HG03095 (cell line): ENCODE measurements around the gene GRPEL1.

Experiments
- ATAC-seq: cut with Tn5 transposase; IDR thresholded peaks from one replicate; pipeline ENCODE4 v1.9.1; 2021; ENCODE audit warnings: moderate library complexity; ENCODE audit not compliant: unreplicated experiment

Gene GRPEL1

DNA sequence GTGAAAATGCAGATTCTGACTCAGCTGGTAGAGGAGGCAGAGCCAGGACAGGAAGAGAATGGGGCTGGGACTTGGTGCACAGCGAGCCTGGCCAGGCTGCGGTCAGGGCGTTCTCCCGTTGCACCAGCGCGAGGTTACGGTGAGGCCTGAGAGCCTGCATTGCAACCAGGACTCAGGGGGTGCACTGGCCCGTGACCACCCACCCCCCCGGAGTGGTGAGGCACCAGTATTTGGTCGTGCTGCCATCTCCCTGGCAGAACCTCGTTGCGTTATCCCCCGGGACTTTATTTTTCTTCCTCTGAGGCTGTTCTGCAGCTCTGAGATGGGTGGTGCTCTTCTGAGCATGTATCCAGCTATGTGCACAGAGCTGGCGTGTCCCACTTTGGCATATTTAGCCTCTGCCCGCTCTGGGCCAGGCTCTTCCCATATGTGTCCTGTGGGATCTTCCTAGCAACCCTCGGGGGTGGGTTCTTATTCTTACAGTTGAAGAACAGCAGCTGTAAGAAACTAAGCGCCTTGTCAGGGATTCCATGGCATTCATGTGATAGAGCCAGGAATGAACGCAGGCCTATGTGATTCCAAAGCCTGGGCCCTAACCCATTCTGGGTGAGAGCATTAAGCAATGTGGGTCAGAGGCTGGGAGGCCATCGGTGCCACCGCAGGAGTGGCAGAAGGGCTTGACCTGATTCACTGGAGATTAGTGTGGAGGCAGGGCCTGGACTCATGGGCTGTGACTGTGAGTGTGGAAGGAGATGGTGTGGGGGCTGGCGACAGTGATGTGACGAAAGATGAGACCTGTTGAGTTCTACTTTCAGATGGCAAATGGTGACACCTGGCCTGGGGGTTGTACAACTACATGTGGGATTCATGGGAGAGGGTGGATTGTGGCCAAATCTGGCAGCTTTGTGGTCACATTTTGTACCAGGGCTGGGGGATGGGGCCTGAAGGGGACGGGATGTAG is 21.6 kb downstream of the GRPEL1 start:
- no peak for ATAC-seq

DNA sequence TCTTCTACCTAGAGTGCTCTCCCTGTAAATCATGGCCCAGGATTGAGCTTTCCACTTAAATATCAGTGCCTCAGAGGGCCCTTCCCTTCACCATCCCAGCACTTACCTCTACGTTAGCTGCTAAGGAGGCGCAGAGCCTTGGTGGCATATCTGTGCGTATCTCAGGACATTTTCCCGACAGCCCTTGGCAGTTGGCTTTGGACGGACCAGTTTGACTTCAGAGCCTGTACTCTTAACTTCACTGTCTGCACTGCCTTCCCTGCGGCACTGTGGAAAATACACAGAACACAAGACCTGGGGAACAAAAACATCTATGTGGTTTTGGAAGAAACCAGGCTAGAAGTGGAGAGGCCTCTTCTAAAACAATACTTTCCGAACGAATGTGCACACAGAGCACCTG is 22.3 kb downstream of the GRPEL1 start:
- no peak for ATAC-seq

DNA sequence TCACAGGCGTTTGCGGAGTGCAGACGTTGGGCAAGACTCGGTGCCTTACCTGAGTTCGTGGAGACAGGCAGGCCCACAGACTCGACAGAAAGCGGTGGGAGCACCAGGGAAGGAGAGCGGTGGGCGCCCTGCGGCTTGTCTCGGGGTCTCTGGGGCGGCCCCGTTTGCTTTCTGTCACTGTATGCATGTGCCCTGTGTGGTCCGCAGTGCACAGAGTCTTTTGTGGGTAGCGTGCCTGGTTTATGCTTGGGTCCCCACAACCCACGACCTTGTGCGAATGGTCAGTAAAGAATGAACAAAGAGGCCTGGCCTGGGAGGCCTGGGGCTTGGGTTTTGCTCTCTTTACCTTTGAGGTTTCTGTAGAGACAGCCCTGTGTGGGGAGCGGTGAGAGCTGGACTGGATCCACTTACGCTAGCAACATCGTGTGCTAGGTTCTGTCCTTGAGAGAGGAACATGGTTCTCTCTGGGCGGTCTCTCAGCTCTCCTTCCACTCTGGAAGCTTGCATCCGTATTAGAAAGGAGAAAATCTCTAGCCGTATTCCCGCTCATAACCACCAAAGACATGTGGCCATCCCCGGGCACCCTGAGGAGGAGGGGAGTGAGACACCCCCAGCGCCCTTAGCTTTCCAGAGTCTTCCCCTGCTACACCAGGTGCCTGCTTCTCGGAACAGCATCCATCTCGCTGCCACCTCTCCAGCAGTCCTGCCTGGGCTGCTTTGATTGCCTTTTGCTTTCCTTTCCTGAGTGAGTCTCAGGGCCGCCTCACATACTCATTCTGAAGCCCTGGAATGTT is 23.5 kb downstream of the GRPEL1 start:
- no peak for ATAC-seq

DNA sequence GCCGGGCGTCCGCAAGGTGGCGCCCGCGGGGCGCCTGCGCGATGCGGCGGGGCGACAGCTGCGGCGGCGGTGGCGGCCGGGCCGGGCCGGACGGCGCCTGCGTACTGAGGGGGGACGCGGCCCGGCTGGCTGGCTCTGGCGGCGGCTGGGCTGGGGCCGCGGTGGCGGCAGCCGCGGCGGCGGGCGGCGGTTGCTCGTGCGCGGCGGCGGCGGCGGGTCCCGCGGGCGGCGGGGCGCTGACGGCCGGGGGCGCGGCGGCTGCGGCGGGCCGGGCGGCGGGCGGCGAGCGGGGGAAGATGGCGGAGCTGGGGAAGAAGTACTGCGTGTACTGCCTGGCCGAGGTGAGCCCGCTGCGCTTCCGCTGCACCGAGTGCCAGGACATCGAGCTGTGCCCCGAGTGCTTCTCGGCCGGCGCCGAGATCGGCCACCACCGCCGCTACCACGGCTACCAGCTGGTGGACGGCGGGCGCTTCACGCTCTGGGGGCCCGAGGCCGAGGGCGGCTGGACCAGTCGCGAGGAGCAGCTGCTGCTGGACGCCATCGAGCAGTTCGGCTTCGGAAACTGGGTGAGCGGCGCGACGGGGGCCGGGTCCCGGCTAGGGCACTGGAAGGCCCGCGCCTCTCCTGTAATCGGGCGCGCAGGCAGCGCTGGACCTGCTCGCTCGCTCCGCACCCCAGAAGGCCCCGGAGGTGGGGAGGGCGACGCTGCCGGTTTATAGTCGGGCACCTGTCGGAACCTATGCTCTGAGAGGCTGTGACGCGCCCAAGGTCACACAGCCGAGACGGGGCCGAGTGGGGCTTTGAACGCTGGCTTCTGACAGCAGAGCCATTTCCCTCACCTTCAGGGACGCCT is 24.4 kb downstream of the GRPEL1 start, which contains the start of gene TADA2B:
TADA2B (plus strand) TSS at position 89 of the 853 bp plus-strand sequence; CDS start at position 297, 208 bp downstream.
- peak; percentile 16 for ATAC-seq

DNA sequence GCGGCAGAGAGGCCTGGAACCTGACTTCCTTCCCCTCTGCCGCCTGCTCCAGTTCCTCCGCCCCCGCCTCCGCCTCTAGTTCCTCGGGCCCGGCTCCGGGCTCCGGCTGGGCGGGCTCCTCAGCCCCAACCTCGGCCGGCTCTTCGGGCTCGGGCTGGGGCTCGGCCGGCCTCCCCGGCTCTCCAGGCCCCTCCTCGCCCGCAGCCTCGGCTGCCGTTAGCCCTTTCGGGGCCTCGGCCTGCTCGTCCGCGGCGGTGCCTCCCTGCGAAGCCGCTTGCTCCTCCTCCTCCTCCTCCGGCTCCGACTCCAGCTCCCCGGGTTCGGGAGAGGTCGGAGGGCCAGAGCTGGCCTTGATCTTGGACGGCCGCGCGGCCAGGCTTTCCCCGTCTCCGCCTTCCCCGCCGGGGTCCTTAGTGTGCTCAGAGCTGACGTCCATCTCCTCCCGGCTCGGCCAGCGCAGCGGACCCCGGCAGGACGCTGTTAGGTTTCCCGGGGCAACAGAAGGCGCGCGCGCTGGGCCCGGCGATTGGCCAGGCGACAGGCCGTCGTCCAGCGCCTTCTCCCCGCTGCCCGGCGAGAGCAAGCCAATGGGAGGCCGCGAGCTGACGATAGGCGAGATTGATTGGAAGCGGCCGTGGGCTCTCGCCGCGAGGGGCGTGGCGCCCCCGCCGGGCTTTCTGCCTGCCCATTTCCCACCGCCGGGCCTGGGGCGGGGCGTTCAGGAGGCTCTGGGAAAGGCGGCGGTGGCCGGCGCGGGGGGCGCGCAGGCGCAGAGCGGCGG is 25.2 kb downstream of the GRPEL1 start:
- ATAC-seq: peak; percentile 78

DNA sequence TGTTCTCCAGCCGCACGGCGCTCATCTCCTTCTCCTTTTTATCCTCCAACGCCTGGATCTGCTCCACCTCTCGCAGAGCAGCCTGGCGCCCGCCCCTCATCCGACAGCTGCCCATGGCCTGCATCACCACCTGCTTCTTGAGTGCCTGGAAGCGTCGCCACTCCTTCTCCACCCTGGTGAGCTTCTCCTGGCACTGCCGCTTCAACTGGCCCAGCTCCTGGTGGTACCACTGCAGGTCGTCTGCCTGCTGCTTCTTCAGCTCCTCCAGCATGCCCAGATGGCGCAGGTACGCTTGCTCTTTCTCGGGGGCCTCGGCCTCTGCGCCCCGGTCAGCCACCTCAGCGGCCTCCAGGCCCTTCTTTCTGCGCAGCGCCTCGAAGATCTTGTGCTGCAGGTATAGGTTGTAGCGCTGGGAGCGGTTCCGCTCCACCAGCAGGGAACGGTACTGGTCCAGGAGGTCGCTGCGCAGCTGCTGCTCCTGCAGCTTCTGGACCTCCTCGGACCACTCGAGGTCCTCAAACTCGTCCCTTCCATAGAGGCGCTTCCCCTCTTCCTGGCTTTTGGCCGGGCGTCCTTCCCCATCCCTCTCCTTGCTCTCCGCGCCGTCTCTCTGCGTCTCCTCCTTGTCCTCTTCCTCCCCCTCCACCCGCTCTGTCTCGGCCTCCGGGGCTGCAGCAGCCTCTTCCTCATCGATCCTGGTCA is 25.9 kb downstream of the GRPEL1 start:
- peak; percentile 1 for ATAC-seq

DNA sequence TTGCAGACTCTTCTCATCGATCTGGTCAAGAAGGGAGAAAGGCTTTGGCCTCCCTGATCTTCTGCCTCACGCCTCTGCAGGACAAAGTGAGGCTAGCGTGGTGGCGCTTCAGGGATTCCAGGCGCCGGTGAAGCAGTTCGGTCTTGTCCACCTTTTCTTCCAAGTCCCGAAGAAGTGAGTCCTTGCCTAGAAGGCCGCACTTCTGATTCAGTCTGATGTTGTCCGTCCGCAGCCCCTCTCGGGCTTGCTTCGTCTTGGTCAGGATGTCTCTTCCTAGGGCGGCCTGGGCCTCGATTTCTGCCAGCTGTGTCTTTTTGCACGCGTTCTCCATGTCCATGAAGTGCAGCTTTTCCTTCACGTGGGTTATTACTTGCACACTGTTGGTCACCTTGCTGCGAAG is 26.6 kb downstream of the GRPEL1 start:
- ATAC-seq: no peak

DNA sequence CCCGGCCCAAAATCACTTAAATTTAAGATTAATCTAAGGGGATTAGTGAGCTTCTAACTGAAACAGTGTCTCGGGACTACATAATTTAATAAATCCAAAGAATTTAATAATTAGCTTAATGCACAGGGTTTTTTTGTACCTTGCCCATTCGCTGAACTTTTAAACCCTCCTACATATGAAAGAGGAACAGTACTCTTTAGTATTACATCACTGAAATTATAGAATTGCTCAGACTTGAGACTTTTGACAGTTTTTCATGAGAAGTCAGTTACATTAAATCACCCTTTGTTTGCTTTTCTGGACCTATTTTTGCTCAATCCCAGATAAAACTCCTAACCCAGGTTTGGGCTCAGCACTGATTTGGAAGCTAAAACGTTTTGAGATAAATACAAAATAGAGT is 27.1 kb downstream of the GRPEL1 start:
- ATAC-seq: no peak

DNA sequence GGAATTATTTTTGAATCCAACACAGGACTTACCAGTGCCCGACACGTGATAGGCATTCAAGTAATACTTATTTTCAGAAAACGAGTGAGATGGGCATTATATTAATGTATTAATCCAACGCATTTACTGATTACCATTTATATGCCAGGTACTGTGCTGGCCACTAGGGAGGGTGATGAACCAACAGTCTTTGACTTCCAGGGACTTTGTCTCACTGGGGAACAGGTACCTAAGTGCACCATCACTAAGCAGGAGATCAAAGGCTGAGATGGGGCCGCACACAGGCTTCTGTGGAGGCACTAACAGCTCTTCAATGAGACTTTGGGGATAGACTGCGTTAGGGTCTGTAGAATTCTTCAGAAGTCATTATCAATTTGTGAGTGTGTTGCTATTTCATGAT is 30.4 kb downstream of the GRPEL1 start:
- ATAC-seq: no peak

DNA sequence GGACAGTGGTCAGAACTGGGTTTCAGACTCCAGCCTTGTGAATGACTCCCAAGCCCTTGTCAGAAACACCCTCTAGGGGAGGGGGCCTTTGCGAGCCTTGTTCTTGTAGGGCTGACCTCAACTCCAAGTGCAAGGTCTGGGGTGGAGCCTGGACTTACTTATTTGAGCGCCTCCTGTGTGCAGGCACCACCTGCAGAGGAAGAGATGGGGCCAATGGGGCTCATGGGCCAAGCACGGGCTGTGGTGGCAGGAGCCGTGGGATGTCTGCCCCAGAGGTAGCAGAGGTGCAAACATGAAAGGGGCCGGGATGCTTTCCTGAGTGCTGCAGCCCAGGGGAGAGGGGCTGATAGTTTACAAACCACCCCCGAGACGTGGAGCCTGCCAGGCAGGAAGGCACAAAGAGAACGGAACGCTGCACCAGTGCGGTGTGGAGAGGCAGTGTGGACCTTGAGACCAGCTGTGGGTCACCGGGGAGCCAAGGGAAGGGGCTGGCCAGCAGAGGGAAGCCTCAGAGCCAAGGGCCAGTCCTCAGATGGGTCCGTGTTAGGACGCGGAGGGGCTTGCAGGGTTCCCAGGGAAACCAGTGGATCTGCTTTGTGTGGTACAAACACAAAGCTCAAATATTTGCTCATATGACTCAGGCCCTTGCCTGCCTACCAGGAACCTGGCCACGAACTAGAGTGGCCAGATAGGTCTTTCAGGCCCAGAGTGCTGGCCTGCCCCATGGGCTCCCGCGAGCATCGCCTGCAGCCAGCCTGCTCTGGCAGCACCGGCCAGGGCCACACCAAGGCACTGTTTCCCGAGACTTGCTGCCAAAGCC is 33.4 kb downstream of the GRPEL1 start:
- no peak for ATAC-seq

DNA sequence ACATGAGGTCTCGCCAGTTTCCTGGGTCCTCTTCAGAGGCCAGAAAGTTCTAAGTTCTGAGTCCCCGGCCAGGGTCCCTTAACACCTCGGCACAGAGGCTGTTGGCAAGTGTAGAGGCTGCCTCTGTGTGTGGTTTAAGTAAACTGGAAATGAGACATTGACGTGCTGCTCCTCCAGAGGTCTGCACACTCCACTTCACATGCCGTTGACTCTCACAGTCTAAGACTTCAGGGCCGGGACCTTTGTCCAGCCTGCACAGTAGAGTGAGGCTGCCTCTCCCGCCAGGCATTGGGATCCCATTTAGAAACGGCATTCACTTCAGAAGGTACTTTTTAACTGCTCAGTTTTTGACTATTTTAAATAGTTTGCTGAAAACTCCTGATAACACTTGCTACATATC is 35.3 kb downstream of the GRPEL1 start:
- no peak for ATAC-seq

DNA sequence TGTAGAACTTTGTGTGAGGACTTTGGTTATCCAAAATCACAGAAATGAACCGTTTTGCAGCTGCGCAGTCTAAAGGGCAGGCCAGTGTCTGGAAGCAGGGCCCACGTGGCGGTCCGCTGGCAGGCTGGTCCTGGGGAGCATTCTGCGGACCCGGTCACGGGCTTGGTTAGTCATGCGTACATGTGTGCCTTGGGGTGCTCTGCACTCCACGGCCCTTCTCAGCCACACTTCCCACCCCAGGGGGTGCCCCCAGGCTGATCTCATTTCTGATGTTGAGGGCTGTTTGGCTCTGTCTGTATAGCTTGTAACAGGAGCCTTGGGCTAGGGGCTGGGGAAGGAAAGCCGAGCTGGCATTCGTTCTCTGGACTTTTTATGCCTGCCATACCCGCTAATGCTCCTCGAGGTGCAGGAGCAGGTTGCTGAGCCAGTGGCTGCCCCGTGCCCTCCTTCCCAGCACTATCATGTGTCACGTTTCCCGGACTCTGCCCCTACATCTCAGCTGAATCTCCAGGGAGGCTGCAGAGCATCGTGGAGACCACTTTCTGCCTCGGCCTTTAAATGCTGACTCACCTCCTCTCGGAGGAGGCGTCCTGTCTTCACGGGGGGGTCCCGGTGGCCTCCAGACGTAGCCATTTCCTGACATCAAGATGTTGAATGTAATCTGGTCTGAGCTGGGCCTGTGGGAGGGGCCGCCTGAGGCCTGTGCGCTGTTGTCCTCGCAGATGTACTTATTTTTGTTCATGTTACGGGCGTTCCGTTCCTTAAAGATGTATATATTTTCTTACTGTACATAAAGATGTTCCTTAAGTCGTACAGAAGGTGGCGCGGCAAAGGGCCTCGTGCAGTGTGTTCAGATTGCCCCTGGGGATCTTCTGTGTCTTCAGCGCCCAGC is 36.1 kb downstream of the GRPEL1 start:
- ATAC-seq: no peak

DNA sequence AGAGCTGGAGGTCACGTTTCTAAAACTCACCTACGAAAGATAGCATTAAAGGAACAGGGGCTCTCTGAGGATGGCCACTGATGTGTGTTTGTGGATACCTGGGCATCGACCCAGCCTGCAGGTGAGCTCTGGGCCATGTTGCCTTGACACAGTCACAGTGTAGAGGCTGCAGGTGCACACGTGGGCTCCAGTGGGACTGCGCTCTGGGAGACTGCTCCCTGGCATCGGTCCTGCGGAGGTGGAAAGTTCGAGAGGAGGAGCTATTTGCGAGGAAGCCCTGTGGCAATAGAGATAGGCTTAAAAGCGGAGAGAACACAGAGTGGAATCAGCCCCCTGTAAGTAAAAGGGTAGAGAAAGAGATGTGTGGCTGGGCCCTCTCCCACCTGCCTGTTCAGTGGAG is 37.0 kb downstream of the GRPEL1 start:
- no peak for ATAC-seq

DNA sequence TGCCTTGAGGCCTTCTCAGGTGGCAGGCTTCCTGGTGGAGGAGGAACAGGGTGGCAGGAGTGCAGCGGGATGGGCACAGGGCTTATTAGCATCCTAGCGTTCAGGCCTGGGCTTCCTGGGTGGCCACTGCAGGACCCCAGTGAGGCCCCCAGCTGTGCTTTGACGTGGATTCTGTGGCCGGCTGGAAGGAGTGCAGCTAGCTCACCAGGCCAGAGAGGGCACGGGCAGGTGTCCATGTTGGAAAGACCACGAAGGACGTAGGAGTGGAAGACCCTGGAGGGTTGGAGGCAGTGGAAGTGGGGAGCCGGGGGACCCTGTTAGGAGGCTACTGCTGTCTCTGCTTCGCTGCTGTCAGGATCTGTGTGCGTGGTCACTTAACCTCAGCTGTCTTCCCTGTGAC is 37.9 kb downstream of the GRPEL1 start:
- no peak for ATAC-seq

DNA sequence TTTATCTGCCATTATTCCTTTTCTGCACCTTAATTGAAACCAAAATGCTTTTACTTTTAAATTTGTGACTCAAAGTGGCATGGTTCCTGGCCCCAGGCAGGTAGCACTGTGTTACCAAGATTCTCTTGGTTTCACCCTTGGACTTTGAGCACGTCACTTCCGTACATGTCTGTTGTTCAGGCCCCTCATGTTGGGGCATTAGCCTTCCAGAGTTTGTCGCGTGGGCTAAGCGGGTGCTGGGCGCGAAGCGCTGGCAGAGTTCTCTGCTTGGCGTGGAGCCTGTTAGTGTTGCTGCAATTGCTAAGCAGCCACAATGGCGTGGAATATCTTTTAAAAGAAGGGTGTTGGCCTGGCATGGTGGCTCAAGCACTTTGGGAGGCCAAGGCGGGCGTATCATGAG is 38.7 kb downstream of the GRPEL1 start:
- ATAC-seq: no peak

DNA sequence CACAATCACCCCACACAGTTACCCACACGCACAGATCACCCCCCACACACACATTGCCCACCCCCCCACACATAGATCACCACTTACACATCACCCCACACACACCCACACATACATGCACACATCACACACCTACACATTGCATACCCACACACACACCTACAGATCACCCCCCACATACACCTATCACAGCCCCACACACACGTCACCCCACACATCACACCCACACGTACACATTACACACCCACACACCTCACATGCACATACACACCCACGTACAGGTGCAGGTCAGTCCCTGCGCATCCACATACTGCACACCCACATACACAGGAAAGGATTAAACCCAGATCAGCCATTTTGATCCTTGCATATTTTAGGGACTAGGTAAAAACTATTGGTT is 40.0 kb downstream of the GRPEL1 start:
- no peak for ATAC-seq

DNA sequence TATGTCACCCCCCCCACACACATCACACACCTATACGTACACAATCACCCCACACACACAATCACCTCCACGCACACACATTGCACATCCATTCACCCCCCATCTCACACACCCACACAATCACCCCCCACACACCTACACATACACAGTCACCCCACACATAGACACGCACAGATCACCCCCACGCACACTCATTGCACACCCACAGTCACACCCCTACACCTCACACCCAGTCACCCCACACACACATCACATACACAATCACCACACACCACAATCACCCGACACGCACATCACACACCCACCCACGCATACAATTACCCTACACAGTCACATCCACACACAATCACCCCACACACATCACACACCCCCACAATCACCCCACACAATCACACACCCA is 40.6 kb downstream of the GRPEL1 start:
- ATAC-seq: no peak

DNA sequence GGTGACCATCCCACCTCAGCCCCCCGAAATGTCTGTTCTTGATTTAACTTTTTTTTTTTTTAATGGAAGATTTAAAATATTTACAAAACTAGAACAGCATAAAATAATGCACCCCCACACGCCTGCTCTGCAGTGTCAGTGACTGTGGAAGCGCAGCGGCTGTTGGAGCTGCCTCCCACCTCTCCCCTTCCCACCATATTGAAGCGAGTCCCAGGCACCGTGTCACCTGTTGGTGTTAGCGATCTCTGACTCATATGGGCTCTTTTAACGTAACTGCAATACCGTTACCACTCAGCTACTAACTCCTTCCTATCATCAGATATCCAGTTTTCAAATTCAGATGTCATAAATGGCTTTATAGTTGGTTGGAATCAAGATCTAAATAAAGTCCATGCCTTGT is 41.8 kb downstream of the GRPEL1 start:
- no peak for ATAC-seq
